ENCODE data around the gene AIG1.
"Not testable (repeated sequence)": the region's sequence is repeated elsewhere in the genome, so short reads cannot be mapped to it uniquely, and the experiment has no call there.

Gene AIG1

DNA sequence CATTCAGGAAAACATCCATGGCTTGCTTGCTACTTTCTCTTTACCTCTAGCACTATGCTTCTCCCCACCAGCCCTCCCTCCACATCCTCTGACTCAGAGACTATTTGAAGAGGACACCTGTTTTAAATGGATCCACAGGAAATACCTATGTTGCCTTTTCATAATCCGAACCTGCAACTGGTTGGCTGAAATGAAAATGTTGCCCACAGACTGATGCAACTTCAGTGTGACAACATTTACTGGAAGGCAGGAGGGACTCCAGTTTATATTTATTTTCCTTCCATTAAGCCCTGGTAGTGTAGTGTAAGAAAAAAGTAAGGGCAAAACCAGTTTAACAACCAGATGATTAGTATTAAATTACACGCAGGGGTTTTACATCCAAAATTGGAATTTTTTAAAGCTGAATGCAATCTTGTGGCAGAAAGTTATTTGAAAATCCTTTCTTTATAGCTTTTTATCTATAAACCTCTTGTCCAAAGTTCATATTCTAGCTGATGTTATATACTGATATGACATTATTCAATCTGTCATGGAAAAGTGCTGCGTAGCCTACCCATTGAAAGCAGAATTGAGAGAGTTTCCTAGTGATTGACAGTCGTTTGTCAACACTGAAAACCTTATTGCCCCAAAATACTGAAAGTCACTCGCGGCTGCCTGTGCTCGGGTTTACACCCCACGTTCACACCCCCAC lies 881 bp upstream of the AIG1 start:
- peak in 1 of 2 donors; percentile 25 for DNase-seq

DNA sequence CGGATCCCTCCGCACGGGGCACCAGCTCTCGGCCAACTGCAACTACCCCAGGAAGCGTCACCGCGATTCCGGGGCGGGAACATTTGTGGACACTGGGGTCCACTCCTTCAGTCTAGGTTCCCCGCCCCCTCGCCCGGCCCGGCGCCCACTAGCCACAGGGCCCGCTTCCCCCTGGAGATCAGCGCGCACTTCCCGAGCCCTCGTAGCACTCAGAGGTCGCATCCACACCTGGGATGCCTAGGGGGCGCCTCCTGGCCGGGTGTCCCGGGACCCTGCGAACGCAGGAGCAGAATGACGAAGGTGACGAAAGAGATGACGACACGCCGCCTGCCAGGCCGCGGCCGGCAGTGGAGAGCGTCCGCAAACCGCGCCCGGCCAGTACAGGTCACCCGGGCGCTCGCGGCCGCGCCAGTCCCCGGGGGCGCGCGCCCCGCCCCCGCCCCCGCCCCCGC lies 309 bp upstream of the AIG1 start:
- peak; percentile 68 to 75 for DNase-seq

DNA sequence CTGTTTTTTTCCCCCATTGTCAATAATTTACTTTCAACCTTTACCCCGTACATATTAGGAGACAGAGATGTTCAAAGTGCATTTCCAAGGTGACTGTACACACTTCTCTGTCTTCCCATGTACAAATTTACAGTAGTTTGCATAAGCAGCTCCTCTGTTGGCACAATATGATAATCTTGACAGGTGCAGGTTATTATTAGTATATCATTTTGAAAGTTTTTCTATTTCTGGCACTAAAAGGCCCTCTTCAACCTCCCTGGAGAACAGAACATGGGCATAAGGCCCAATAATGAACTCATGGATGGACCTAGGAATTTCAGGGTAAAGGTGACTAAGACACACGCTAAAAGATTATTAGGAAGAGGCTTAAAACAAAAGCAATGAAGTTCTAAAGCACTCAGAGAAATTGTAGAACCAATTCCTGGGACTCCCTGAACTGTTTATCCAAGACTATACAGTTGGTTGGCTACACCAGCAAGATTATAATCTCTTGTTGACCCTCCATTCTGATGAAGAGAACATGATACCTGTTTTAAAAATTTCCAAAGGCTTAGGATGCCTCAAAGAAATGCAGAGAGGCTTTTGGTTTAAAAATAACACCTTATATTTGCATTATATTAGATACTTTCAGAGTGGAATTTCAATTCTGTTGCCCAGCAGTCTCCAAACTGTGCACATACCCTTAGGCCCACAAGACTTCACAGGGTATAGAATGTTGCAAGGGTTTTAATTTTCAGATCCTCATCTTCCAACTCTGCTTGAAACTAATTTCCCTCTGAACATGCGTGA lies 1.1 kb downstream of the AIG1 start:
- DNase-seq = no peak

DNA sequence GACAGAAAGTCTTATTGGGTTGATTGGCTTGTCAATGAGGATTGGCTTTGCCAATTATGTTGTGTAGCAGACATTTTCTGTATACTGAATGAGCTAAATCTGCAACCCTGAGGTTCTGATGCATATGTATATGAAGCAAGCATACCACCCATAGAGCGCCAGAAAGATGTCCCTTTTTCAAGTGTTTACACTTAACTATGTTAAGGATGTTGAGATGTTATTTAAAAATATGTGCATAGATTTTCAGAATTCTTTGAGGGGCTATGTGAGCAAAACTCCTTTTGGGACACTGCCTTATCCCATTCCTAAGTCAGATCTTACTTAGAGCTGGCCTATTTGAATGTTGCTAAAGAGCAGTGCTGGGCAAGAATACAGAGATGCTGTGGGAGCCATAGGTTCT lies 1.9 kb downstream of the AIG1 start:
- DNase-seq = no peak

DNA sequence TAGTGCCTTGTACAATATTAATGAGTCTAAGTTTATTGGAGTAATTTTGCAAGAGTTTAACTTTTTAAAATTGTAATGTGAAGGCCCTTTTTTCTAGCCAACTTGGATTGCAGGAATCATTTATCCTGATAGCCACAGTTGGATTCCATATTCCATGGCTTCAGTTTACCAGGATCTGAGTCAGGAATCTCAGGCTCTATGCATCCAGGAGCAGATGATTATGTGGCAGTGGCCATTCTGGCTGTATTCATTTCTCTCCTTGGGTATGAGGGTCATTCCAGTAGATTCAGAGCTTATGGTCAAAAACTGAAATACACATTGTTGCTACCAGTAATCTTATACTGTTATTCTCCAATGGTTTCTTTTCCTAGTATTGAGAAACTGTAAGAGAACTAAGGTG lies 2.9 kb downstream of the AIG1 start:
- no peak for DNase-seq

DNA sequence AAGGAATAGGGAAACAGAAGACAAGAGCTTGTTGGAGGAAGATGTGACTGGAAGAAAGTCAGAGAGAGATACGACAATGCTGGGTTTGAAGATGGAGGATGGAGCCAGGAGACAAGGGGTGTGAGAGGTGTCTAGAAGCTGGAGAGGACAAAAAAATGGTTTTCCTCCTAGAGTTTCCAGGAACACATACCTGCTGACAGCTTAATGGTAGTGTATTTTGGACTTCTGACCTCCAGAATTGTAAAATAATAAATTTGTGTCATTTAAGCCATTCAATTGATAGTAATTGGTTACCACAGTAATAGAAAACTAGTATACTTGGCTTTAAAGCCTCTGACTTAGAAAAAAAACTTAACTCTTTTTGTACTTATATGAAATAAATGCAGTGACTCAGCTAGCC lies 3.6 kb downstream of the AIG1 start:
- DNase-seq = no peak

DNA sequence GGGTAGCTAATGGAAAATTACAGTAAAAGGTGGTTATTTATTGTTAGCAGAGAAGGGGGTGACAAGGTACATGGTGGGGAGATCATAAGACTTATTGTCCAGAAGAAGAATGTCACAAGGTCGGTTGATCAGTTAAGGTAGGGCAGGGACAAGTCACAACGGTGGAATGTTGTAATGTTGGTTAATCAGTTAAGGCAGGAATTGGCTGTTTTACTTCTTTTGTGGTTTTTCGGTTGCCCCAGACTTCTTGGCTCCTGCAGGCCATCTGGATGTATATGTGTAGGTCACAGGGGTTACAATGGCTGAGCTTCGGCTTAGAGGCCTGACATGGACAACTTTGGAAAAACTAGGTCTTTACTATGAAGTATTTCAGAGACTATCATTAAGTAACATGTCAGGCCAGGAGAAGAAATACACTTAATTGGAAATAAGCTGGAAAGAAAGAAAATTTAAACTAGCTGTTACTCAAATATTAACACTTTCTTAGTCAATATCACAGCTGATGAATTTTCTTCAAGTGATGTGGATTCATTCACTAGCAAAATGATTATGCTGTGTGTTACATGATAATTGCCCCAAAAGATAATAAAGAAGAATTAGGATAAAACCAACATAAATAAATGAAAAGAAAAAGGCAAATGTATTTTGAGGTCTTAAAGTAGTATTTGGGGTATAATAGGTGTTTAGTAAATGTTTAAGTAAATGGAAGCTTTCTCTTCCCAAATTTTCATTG lies 4.4 kb downstream of the AIG1 start:
- no peak for DNase-seq

DNA sequence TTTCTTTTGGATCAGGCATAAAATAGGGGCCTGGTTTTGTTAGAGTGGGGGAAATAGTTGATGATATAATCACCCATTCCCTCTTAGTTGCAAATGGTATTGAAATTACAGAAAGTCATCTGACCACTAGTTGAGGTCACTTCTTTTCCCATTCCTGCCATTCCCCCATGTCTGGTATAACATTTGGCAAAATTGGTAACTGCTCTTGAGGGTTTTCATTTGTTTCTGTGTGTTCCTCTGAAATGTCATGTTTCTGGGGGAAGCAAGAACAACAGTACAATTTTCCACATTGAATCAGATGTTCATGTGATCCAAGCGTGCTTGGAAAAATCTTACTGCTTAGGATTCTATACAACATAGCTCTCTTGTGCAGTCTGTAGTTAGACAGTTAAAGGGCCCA lies 7.3 kb downstream of the AIG1 start:
- DNase-seq = no peak

DNA sequence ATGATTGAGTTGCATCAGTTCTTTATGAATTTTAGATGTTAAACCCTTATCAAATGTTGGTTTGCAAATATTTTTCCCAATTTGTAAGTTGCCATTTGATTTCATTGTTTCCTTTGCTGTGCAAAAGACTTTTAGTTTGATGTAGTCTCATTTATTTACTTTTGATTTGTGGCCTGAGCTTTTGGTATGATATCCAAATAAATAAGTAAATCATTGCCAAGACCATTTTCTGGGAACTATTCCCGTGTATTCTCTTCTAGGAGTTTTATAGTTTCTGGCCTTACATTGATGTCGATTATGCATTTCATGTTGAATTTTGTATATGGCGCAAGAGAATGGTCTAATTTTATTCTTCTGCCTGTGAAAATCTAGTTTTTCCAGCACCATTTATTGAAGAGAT lies 13.4 kb downstream of the AIG1 start:
- DNase-seq = no peak

DNA sequence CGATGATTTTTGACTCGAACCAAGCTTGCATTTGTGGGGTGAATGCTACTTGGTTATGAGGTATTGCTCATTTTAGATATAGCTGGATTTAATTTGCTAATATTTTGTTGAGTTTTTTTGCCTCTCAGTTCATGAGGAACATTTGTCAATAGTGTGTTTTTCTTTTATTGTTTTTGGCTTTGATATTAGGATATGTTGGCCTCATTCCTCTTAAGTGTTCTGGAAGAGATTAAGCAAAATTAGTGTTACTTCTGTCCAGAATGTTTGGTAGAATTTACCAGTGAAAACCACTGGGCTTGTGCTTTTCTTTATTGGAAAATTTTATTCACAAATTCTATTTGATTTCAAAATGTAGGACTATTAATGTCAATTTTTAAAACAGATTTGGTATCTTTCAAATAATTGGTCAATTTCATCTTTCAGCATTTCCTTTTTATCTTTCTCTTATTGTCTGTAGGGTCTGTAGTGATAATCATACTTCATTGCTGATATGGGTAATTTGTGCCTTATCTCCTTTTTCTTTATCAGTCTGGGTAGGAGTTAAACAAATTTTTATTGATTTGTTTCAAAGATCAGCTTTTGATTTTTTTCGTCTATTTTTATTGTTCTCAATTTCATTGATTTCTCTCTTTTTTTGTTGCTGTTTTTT lies 14.1 kb downstream of the AIG1 start:
- DNase-seq = no peak

DNA sequence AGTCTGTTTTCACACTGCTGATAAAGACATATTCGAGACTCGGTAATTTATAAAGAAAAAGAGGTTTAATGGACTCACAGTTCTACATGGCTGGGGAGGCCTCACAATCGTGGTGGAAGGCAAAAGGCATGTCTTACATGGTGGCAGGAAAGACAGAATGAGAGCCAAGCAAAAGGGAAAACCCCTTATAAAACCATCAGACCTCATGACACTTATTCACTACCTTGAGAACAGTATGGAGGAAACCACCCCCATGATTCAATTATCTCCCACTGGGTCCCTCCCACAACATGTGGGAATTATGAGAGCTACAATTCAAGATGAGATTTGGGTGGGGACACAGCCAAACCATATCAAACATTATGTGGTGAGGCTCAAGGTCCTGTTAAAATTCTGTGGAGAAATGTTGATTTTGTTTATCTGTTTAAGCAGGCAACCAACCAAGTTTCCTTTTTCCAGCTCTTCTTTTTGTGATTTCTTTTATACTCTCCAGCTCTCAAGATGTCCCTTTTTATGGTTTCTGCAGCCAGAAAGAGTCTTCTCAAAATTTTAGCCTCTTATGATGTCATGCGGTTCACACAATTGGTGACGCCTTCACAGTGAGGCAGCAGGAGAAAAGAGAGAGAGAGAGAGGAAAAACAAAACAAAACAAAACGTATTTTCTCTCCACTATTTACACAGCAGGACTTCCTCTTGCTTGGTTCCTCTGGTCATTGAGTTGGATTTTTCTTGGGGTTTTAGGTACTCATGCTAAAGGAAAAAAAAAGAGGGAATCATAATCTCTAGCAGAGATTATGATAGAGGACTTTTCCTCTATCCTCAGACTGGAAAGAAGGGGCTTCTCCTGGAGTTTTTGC lies 18.0 kb downstream of the AIG1 start:
- DNase-seq = no peak

DNA sequence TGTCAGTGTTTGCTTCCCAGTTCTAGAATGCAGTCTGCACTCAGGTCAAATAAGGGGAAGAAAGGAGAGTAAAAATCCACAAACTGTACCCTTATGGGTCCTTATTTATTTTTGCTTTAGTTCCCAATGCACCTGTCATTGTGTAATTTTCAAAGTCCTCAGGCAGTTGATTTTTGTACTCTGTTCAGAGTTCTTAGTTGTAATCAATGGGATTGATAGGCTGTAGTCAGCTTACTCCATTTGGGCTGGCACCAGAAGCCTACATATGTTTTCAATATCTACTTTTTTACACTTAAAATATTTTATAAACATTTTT lies 18.6 kb downstream of the AIG1 start:
- no peak for DNase-seq

DNA sequence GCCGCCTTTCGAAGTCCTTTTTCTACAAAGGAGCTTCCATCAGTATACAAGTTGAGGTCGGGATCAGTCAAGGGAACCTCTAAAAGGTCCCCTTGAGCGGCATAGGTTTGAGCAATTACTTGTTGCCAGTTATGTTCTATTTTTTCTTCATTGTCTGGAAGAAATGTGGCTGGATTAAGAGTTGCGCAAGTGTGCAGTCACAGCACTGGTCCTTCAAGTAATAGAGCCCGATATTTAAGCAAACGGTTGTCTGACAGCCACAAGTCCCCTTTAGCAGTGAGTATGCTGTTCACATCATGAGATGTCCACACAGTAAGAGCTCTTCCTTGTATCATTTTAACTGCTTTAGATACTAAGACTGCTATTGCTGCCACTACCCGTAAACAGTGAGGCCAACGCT lies 21.6 kb downstream of the AIG1 start:
- not testable (repeated sequence) for DNase-seq

DNA sequence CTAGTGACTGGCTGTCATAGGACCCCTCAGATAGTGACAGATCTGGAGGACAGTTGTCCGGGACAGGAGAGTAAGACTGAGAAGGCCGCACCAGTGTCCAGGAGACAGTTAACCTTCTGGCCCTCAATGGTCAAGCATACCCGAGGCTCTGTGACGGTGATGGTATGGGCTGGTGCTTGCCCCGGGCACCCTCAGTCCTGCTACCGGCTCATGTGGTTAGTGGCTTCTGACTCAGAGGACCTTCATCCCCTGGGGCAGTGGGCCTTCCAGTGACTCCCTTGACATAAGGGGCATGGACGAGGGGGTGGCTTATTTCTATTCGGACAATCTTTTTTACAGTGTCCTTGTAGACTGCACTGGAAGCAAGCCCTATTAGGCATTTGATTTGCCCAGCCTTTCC lies 23.3 kb downstream of the AIG1 start:
- DNase-seq = not testable (repeated sequence)

DNA sequence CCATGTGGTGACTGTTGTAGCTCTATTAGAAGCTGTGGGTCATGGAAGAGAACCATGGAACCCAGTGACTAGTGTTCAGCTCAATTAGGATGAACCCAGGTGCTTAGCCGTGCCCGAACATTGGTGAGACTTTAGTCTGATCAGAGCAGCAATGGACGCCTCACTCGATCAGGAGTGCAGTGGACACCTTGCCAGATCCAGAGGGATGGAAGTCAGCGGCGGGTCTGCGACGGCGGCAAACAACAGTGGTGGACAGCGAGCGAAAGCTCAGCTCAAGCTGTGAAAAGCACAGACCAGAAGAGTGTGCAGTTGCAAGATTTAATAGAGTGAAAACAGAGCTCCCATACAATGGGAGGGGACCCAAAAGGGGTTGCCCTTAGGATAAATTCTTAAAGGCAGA lies 26.6 kb downstream of the AIG1 start:
- DNase-seq = not testable (repeated sequence)

DNA sequence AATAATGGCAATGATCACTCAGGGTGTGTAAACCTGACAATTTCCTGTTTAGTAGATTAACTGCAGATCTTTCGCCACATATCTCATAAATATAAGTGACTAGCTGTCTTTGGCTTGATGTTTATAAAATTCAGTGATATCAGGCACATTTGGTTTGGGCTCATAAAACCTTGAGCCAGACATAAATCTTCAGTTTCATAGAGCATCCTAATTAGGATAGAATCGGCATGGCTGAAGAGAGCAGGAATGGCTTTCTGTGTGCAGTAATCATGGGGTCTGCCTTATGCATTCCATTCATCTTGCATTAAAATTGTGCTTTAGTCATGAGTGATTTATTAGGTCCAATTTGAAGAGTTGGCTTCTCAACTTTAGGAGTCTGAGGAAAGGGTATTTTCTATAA lies 27.2 kb downstream of the AIG1 start:
- DNase-seq = no peak

DNA sequence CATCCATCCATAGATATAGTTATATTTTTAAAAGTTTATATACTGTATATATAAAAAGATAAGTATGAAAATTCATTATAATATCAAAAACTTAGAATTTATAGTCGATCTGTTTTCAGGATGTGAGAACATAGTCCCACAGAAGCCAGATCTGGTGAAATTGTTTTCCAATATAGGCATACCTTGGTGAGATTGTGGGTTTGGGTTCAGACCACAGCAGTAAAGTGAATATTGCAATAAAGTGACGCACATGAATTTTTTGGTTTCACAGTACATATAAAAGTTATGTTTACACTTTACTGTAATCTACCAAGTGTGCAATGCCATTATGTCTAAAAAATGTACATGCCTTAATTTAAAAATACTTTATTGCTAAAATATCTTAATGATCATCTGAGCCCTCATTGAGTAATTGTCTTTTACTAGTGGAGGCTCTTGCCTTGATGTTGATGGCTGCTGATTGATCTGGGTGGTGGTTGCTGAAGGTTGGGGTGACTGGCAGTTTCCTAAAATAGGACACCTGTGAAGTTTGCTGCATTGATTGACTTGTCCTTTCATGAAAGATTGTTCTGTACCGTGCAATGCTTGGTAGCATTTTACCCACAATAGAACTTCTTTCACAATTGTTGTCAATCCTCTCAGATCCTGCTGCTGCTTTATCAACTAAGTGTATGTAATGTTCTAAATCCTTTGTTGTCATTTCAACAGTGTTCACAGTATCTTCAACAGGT lies 29.8 kb downstream of the AIG1 start:
- DNase-seq = no peak

DNA sequence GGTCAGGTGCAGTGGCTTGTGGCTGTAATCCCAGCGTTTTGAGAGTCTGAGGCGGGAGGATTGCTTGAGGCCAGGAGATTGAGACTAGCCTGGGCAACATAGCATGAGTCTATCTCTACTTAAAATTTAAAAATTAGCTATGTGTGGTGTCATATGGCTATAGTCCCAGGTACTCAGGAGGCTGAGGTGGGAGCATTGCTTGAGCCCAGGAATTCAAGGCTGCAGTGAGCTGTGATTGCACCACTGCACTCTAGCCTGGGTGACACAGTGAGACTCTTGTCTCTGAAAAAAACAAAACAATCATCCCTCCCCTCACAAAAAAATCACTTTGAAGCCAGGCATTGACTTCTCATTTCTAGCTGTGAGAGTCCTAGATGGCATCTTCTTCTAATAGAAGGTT lies 32.1 kb downstream of the AIG1 start:
- DNase-seq = no peak

DNA sequence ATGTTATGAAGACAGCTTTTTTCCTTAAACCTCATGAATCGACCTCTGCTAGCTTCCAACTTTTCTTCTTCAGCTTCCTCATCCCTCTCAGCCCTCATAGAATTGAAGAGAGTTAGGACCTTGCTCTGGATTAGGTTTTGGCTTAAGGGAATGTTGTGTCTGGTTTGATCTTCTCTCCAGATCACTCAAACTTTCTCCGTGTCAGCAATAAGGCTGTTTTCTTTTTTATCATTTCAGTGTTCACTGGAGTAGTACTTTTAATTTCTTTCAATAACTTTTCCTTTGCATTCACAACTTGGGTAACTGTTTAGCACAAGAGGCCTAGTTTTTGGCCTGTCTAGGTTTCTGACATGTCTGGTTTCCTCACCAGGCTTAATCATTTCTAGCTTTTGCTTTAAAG lies 32.6 kb downstream of the AIG1 start:
- no peak for DNase-seq

DNA sequence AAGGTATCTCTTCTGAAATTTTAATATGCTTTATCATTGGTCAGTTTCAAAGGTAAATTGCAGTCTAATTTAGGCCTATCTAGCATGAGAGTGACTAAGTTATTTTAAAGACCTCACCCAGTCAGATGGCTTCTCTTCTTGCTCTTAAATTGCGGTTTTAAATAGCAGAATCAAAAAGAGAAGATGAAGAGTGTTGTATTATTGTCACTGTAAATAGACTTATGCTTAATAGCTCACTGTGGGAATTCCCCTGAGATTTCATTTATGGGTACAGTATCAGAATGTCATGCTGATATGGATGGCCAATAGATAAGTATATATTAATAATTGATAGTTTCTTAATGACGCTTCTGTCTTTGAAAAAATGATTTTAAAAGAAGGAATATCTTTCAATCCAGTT lies 35.7 kb downstream of the AIG1 start:
- DNase-seq = no peak

DNA sequence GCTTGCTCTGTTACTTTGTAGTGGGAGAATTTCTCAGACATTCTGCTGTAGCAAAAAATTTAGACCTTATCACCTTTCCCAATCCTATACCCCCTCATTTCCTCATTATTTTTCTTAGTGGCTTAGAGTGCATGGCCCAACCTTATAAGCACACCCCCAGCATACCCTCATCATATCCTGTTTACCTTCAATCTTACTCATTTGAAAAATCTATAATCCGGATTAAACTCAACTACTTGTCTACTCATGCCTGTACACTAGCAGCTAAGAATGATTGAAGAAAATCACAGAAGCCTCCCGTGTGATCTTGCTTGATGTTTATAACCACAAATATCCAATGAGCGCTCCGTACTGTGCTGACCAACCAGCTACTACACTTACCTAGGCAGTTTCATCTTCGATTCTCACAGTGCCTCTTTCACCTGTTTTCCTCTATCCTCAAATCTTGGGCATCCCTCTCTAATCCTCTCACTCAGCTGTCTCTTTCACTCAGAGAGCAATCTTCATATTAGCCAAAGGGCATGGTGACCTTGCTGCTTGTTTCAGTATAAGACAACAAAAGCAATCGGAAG lies 36.6 kb downstream of the AIG1 start:
- DNase-seq = no peak
